HCT116 (cell line): Measurements from ENCODE around the gene PRPS1. TPM values are rescaled to one million over a fixed set of nuclear protein-coding genes. Genes with fewer than 3 reads are reported as not detected.
"Not testable (repeated sequence)": the region's sequence is repeated elsewhere in the genome, so short reads cannot be mapped to it uniquely, and the experiment has no call there.

ENCODE experiments used
- ATAC-seq: fragments of 200-7000 bp; cut with Tn5 transposase; 2 replicates; pipeline ENCODE4 v1.9.1; 2020; ENCODE audit warnings: mild to moderate bottlenecking, moderate library complexity
- BruUV-seq: library from RNA; stranded (reverse); fragments of 400-500 nt; replicated peaks from 2 replicates; lab custom pipeline; 2021; lab: Mats Ljungman, UMichigan
- CTCF ChIA-PET: fragments of 300-600 bp; sonication (Branson Sonifier 250); formaldehyde crosslinking; loops from one replicate; lab custom pipeline; 2021; ENCODE audit warnings: antibody characterized with exemption; lab: Charles Lee
- POLR2A ChIA-PET: fragments of 300-600, 350-600 bp; sonication (Branson Sonifier 250); formaldehyde crosslinking; loops from one replicate; lab custom pipeline; 2021; ENCODE audit warnings: antibody characterized with exemption; lab: Charles Lee
- RAD21 ChIA-PET, 2 experiments: fragments of 300-600 bp; sonication (Branson Sonifier 250); formaldehyde crosslinking; loops; one replicate each; lab custom pipeline; 2023; ENCODE audit warnings: low total read pairs in 2 of 2; ENCODE audit not compliant: uncharacterized antibody in 2 of 2, unreplicated experiment in 2 of 2, low non-redundant PET in 1 of 2; lab: Charles Lee
- DNase-seq: peaks from one replicate; pipeline ENCODE4 v3.0.0-alpha.2; 2010; ENCODE audit warnings: low read depth, low spot score
- H2AFZ ChIP-seq: fragments of 200-600 bp; shearing (Covaris generic), sonication (generic); 2 replicates; pipeline ENCODE4 v1.6.1; 2017; ENCODE audit warnings: low read depth, mixed run types, mixed read lengths, antibody characterized with exemption, low read length; ENCODE audit not compliant: poor library complexity, severe bottlenecking
- H3K27ac ChIP-seq: 2 replicates; pipeline ENCODE4 v1.5.1; 2012; ENCODE audit warnings: low read depth, low read length
- H3K27me3 ChIP-seq: fragments of 200-600 bp; sonication (generic); 2 replicates; pipeline ENCODE4 v1.6.1; 2016; ENCODE audit warnings: mixed run types, low read length, mixed read lengths; ENCODE audit not compliant: insufficient read depth
- H3K36me3 ChIP-seq, 2 experiments: fragments of 200-500 bp in 1 of 2; fragments of 200-600 bp in 1 of 2; sonication (Bioruptor generic) in 1 of 2; sonication (generic) in 1 of 2; 2 replicates each; pipeline versions ENCODE4 v1.5.1 to v1.6.1; 2014 to 2016; ENCODE audit warnings: low read length in 2 of 2, inconsistent platforms in 1 of 2, mixed read lengths in 1 of 2, mixed run types in 1 of 2; ENCODE audit not compliant: insufficient read depth in 2 of 2, control insufficient read depth in 1 of 2
- H3K4me1 ChIP-seq, 2 experiments: fragments of 200-600 bp in 1 of 2; sonication (generic) in 1 of 2; 2 replicates each; pipeline versions ENCODE4 v1.5.1 to v1.6.1; 2012 to 2017; ENCODE audit warnings: low read length in 2 of 2, inconsistent platforms in 1 of 2, mild to moderate bottlenecking in 1 of 2, mixed read lengths in 1 of 2, mixed run types in 1 of 2, moderate library complexity in 1 of 2; ENCODE audit not compliant: insufficient read depth in 2 of 2, control insufficient read depth in 1 of 2
- H3K4me2 ChIP-seq: fragments of 200-600 bp; sonication (generic); 2 replicates; pipeline ENCODE4 v1.6.1; 2017; ENCODE audit warnings: mixed run types, low read length, mixed read lengths
- H3K4me3 ChIP-seq, 2 experiments: fragments of 200-600 bp in 1 of 2; sonication (generic) in 1 of 2; replicated peaks in 1 of 2; 2 replicates each; pipeline ENCODE4 v1.5.1; 2011 to 2016; ENCODE audit warnings: low read length in 2 of 2, control low read depth in 1 of 2, low read depth in 1 of 2, mild to moderate bottlenecking in 1 of 2, mixed read lengths in 1 of 2, mixed run types in 1 of 2
- H3K79me2 ChIP-seq: fragments of 200-600 bp; sonication (generic); 2 replicates; pipeline ENCODE4 v1.6.1; 2017; ENCODE audit warnings: mild to moderate bottlenecking, mixed run types, low read length, moderate library complexity, mixed read lengths; ENCODE audit not compliant: insufficient read depth
- H3K9ac ChIP-seq: fragments of 200-600 bp; sonication (generic); 2 replicates; pipeline ENCODE4 v1.6.1; 2016; ENCODE audit warnings: low read length, mixed read lengths
- H3K9me2 ChIP-seq: fragments of 200-600 bp; sonication (generic), shearing (Covaris generic); 2 replicates; pipeline ENCODE4 v1.6.1; 2017; ENCODE audit warnings: mixed run types, mild to moderate bottlenecking, moderate library complexity; ENCODE audit not compliant: insufficient read depth
- H3K9me3 ChIP-seq, 2 experiments: fragments of 200-500 bp in 1 of 2; fragments of 200-600 bp in 1 of 2; sonication (Bioruptor generic) in 1 of 2; sonication (generic) in 1 of 2; 2 replicates each; pipeline ENCODE4 v1.6.1; 2014 to 2017; ENCODE audit warnings: low read length in 2 of 2, mixed read lengths in 2 of 2, inconsistent platforms in 1 of 2, low read depth in 1 of 2, mild to moderate bottlenecking in 1 of 2, mixed run types in 1 of 2, moderate library complexity in 1 of 2; ENCODE audit not compliant: control insufficient read depth in 1 of 2, insufficient read depth in 1 of 2
- H4K20me1 ChIP-seq: fragments of 200-600 bp; sonication (generic), shearing (Covaris generic); 2 replicates; pipeline ENCODE4 v1.6.1; 2017; ENCODE audit warnings: mixed run types, mild to moderate bottlenecking, moderate library complexity; ENCODE audit not compliant: insufficient read depth
- CBX3 ChIP-seq: IDR thresholded peaks from 2 replicates; pipeline ENCODE4 v1.6.1; 2012; ENCODE audit warnings: low read depth
- EGR1 ChIP-seq: IDR thresholded peaks from 2 replicates; pipeline ENCODE4 v1.6.1; 2012; ENCODE audit warnings: low read depth
- EZH2 ChIP-seq: fragments of 200-600 bp; sonication (generic); IDR thresholded peaks from 2 replicates; pipeline ENCODE4 v1.6.1; 2017; ENCODE audit warnings: antibody characterized with exemption, mixed run types
- EZH2phosphoT487 ChIP-seq: fragments of 200-600 bp; IDR thresholded peaks from 2 replicates; pipeline ENCODE4 v1.6.1; 2018; ENCODE audit warnings: antibody characterized with exemption, borderline replicate concordance
- JUND ChIP-seq: IDR thresholded peaks from 2 replicates; pipeline ENCODE4 v1.6.1; 2012
- POLR2A ChIP-seq: IDR thresholded peaks from 2 replicates; pipeline ENCODE4 v1.7.0; 2011; ENCODE audit warnings: borderline replicate concordance; ENCODE audit not compliant: insufficient read depth, insufficient read length; ENCODE audit errors: extremely low read depth
- POLR2AphosphoS5 ChIP-seq: IDR thresholded peaks from 2 replicates; pipeline ENCODE4 v1.6.1; 2011; ENCODE audit warnings: mild to moderate bottlenecking, low read depth, low read length, moderate library complexity
- SIN3A ChIP-seq: IDR thresholded peaks from 2 replicates; pipeline ENCODE4 v1.6.1; 2012; ENCODE audit warnings: low read depth
- YY1 ChIP-seq: IDR thresholded peaks from 2 replicates; pipeline ENCODE4 v1.6.1; 2011; ENCODE audit warnings: low read length, low read depth, moderate library complexity, mild to moderate bottlenecking; ENCODE audit not compliant: insufficient replicate concordance; ENCODE audit errors: extremely low read depth
- intact Hi-C: fragments of 100-400 bp; cut with micrococcal nuclease; formaldehyde crosslinking; loops from 2 replicates; pipeline ENCODE4 v1.10.0; 2022
- total RNA-seq: library from RNA; stranded (reverse); gene quantifications from one replicate; pipeline ENCODE4 v1.2.1, GENCODE V29; 2021; ENCODE audit not compliant: unreplicated experiment

Gene PRPS1
- total RNA-seq, 1 experiment from 2014 or later = 62.6 TPM

- no peaks in the 10 kb centered on the region for H3K9me3 ChIP-seq
- ChIA-PET RAD21 (no interaction called here), CTCF (no interaction called here)
- no peak overlapping the region for H3K9ac ChIP-seq
- H3K36me3 ChIP-seq = no peaks in the 10 kb centered on the region
- no peaks in the 10 kb centered on the region for H3K79me2 ChIP-seq
- no peak overlapping the region for H3K4me2 ChIP-seq
- intact Hi-C loops = no loop called here
- H3K4me1 ChIP-seq = no peaks in the 10 kb centered on the region
- TF ChIP-seq YY1 (no peak), EGR1 (no peak), SIN3A (no peak), EZH2phosphoT487 (no peak), JUND (no peak), CBX3 (no peak), POLR2AphosphoS5 (no peak), POLR2A (no peak), EZH2 (no peak)
- TF ChIP-seq, all 23 proteins: peak for 0
- POLR2A ChIA-PET = no interaction called here
- Histone ChIP-seq H3K9me2 (no peaks in the 10 kb centered on the region), H4K20me1 (no peaks in the 10 kb centered on the region), H3K27ac (no peak overlapping the region), H2AFZ (no peak overlapping the region), H3K4me3 (no peak overlapping the region), H3K27me3 (no peaks in the 10 kb centered on the region)
- no peak for ATAC-seq
- no TSS peak for BruUV-seq
- no peak for DNase-seq
Observed at GRCh38 chrX:107603429-107604159, 24.7 kb upstream of the PRPS1 start.

GRCh38 chrX:107609061-107609460 is 19.2 kb upstream of the PRPS1 start:
- H3K4me1 ChIP-seq, intact Hi-C loops, H3K9me2 ChIP-seq, DNase-seq, H3K9ac ChIP-seq, H4K20me1 ChIP-seq, H3K4me2 ChIP-seq, H3K27ac ChIP-seq, ATAC-seq, H3K79me2 ChIP-seq, H2AFZ ChIP-seq, H3K4me3 ChIP-seq, H3K36me3 ChIP-seq, BruUV-seq, H3K27me3 ChIP-seq, CTCF ChIA-PET, H3K9me3 ChIP-seq, RAD21 ChIA-PET, POLR2A ChIA-PET: not testable (repeated sequence)
